Lower leg skin (tissue), 4 donors: ENCODE measurements around the gene NSMF. TPM values are rescaled to one million over a fixed set of nuclear protein-coding genes. Genes with fewer than 3 reads are reported as not detected.

Experiments used
- DNase-seq, 2 donors: peaks; one replicate each; pipeline ENCODE4 v3.0.0-alpha.2; 2019; ENCODE audit warnings: low spot score in 2 of 2
- H3K4me3 ChIP-seq: fragments of 200-600 bp; sonication (generic); 2 replicates; pipeline ENCODE4 v1.5.1; 2017; ENCODE audit warnings: mild to moderate bottlenecking, low read depth; ENCODE audit not compliant: poor library complexity, severe bottlenecking
- POLR2A ChIP-seq, 2 donors: fragments of 450-650 bp; IDR thresholded peaks; one replicate each; pipeline ENCODE4 v1.6.1; 2016 to 2017; ENCODE audit warnings: antibody characterized with exemption in 2 of 2, mild to moderate bottlenecking in 1 of 2, moderate library complexity in 1 of 2
- WGBS, 2 donors: methylation state at CpG; one replicate each; pipeline ENCODE4 v1.1.5; 2018; 5-methylcytosine and 5-hydroxymethylcytosine counted together
- intact Hi-C: fragments of 100-400 bp; cut with DNase I; formaldehyde crosslinking; loops from one replicate; pipeline ENCODE4 v1.15.0; 2023; ENCODE audit warnings: low total_unique reads
- total RNA-seq, 4 donors: library from RNA; depleted of rRNA; stranded (reverse); fragments of >200 nt; gene quantifications; one replicate each; pipeline ENCODE4 v1.1.0, GENCODE V29; 2016
- TF ChIP-seq, protein P1 (sequence below), 3 donors: fragments of 450-650 bp; IDR thresholded peaks; one replicate each; pipeline ENCODE4 v1.5.1; 2016; ENCODE audit warnings: antibody characterized with exemption in 3 of 3, mild to moderate bottlenecking in 3 of 3, moderate library complexity in 2 of 3

Gene NSMF
- total RNA-seq, 4 donors from 2014 or later = 18.6 to 41.8 (median 24.3) TPM

DNA sequence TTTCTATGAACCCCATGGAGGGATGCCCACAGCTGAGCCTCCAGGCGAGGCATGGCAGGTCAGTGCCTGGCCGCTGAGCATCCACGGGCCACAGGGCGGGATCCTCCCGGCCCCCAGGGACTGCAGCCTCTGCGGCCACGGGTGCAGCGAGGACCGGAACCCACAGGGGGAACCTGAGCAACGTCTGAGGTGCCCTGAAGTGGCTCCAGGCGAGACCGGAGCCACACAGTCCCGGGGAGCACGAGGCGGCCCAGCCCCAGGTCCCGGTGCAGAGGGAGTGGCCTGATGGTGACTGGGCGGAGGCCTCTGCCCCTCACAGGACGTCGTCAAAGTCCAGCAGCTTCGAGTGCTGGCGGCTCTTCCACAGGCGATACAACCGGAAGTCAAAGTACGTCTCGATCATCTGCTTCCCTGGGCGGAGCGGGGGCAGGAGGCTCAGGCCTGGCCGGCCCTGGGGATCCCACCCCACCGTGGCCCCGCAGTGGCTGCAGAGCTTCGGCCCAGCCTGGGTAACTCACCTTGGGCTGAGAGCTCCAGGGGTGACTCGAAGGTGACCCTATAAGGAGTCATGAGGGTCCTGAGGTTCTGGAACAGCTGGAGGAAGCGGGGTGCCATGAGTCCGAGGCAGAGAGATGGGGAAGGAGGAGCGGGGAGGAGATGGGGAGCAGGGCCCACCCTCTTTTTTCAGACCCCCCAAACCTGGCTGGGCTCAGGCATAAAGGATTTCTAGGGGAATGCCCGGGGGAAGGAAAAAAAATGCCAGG is 9.9 kb downstream of the NSMF start:
- no peak overlapping the region for H3K4me3 ChIP-seq
- TF ChIP-seq, protein P1, sequence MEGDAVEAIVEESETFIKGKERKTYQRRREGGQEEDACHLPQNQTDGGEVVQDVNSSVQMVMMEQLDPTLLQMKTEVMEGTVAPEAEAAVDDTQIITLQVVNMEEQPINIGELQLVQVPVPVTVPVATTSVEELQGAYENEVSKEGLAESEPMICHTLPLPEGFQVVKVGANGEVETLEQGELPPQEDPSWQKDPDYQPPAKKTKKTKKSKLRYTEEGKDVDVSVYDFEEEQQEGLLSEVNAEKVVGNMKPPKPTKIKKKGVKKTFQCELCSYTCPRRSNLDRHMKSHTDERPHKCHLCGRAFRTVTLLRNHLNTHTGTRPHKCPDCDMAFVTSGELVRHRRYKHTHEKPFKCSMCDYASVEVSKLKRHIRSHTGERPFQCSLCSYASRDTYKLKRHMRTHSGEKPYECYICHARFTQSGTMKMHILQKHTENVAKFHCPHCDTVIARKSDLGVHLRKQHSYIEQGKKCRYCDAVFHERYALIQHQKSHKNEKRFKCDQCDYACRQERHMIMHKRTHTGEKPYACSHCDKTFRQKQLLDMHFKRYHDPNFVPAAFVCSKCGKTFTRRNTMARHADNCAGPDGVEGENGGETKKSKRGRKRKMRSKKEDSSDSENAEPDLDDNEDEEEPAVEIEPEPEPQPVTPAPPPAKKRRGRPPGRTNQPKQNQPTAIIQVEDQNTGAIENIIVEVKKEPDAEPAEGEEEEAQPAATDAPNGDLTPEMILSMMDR (IDR thresholded peaks at IDR 0.05) = no peak
- TF ChIP-seq POLR2A (IDR thresholded peaks at IDR 0.05) = no peak
- no peak for DNase-seq
- intact Hi-C loops = no loop called here
- WGBS, 2 donors = 82% methylated on average over 25 to 33 of the region's 36 CpGs

DNA sequence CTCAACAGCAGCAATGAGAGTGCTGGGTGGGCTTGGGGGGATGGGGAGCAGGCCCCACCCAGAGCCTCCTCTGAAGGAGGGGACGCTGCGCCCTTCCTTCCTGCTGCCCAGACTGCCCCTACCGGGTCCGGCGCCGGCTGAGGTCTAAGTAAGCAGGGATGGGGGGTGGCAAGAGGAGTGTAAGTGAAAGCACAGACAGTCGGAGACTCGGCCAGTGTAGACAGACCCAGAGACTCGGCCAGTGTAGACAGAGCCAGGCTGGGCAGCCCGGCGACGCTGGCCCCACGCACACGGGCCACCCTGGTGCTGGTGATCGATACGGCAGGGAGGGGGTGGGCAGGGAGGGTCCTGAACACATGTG is 10.6 kb downstream of the NSMF start:
- DNase-seq = no peak
- intact Hi-C loops = no loop called here
- TF ChIP-seq POLR2A (IDR thresholded peaks at IDR 0.05) = no peak
- TF ChIP-seq, protein P1 (IDR thresholded peaks at IDR 0.05) = no peak
- 93 to 97% methylated on average over 12 to 16 of the region's 16 CpGs for WGBS, 2 donors
- H3K4me3 ChIP-seq = no peak overlapping the region

DNA sequence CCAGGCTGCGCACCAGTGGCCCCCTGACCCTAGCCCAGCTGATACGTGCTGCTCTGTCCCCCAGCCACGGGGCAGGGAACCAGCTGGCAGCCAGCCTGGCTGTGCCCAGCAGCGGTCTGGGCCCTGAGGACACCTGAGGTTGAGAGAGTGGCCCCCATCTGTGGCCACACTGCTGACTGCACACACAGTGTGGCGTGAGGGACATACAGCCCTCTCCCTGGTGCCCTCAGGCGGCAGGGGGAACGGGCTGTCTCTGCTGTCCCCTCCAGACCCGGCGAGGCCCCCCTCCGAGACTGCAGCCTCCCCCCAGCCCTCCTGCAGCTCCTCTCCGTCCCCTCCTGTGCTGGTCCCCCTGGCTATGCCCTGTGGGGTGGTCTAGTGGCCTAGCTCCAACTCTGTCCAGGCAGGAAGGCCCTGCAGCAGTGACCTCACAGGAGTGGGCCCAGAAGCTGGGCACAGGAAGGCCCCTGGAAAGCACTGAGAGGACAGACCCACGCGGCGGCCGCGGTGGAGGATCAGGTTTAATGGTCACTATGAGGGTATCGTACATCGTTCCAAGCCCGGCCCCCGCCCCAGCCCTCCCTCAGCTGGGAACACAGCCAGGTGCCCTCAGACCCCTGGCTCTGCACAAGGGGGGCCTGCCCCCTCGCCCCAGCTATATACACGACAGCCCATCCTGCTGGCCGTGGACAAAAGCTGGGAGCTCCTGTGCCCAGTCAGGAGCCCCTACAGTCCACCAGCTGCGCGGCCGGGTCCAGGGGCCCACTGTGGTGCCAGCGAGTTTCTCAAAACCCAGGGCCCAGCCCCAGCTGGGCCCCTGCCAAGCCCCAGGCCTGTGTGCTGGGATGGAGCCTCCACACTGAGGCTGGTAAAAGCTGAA is 11.2 kb downstream of the NSMF start:
- H3K4me3 ChIP-seq = no peak overlapping the region
- TF ChIP-seq POLR2A (IDR thresholded peaks at IDR 0.05) = no peak
- TF ChIP-seq, protein P1 (IDR thresholded peaks at IDR 0.05) = no peak
- 60 to 90% methylated on average over 4 to 15 of the region's 27 CpGs for WGBS, 2 donors
- no peak for DNase-seq
- intact Hi-C loops = no loop called here

DNA sequence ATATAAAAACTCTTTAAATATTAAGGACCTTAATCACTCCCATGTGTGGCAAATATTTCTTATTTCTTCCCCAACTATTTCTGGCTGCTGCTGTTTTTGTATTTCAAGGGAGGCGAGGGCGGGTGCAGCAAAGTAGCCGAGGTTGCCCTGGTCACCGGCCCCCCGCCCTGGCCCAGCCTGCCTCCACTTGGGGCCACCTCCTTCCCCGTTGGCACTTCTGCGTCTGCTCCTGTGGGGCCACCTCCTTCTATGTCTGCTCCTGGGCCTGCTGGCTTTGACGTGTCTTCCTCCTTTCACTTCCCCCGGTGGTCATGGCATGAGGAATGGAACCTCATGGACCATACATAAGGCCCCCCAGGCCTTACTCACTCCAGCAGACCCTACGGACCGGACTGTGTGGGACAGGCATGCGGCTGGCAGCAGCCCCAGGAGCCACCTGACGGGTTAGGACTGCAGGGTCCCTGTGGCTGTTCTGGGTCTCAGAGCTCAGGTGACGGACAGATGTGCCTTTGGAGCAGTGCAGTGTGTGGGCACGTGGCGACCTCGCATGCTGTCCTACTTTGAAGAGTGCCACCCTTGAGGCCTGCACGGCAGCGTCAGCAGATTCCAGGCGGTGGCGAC is 12.2 kb downstream of the NSMF start:
- no peak for DNase-seq
- no peak overlapping the region for H3K4me3 ChIP-seq
- WGBS, 2 donors = 49 to 62% methylated on average over 21 of the region's 21 CpGs
- intact Hi-C loops = no loop called here
- TF ChIP-seq, protein P1 (IDR thresholded peaks at IDR 0.05) = no peak
- no peak for TF ChIP-seq POLR2A (IDR thresholded peaks at IDR 0.05)

DNA sequence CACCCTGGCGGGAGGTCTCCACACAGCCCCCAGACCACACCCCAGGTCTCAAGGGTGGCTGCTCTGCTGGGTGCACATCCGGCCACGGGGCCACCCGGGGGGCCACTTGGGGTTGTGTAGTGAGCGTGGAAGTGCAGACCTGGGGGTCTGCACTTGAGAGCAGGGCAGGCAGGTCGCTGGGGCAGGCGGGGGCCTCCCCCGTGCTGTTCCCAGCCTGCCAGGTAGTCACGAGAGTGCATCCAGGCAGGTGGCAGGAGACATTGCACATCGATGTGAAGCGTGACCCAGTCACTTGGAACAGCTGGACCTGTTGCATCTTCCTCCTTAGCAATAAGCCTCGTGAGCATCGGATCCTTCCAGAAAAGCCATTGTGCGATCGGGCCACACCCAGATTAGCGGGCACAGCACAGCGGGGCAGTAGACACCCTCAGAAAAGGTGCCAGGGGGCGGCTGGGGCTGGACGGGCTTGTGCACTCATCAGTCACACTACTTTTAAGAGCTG is 13.2 kb downstream of the NSMF start:
- no peak for DNase-seq
- no peak overlapping the region for H3K4me3 ChIP-seq

More for the DNA sequence above, 13.2 kb downstream of the NSMF start:
- intact Hi-C loops = no loop called here
- 27 to 33% methylated on average over 15 to 19 of the region's 19 CpGs for WGBS, 2 donors
- TF ChIP-seq, protein P1 (IDR thresholded peaks at IDR 0.05) = no peak
- TF ChIP-seq POLR2A (IDR thresholded peaks at IDR 0.05) = no peak
